ENCODE results near the gene VPS11. TPM values are rescaled to one million over a fixed set of nuclear protein-coding genes. Genes with fewer than 3 reads are reported as not detected.
A peak's percentile ranks its signal among the peaks of the same experiment; 100 is the strongest.

VPS11 gene
- total and polyA plus RNA-seq, 10 of the 15 experiments (the other 5 are each of a cell fraction or from before 2014, with no cell fraction given), result 15.8 to 26.4 (median 24.5) TPM

DNA sequence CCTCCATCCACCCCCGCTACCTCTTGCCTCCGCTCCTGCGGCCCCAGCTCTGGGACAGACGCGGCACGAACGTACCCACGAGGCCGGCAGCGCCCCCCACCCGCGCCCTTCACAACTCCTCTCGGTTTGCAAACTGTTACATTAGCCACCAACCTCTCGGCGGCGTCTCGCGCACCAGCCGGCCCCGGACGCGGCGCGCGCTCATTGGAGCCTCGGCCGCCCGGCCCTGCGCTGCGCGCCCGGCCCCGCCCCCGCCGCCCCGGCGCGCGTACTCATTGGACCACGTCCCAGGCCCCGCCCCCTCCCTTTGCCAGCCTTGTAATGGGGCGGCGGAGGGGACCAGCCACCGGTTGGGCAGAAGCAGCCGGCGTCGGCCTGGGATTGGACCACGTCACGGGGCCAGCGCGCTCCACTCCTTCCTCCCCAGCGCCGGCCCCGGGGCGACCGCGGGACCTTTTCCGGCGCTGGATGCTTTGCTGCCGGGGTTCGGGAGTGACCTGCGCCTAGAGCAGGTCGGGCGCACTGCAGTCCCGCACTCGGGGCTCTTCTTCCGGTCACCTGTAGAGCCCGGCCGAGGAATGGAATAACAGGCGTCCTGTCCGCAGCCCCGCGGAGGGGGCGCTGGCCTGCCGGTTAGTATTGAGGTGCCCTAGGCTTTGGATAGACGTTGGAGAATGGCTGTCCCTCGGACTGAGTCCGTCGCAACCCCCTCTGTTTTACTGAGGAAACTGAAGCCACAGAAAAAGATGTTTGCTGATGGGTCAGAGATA is 10.4 kb upstream of the VPS11 start, which contains the start of gene HYOU1 (continued):
- peak; percentile 17; the same call in 1 of the 2 replicates for TF ChIP-seq SIN3A (IDR thresholded peaks at IDR 0.05; ENCODE audit: low read depth, low read length)
- no peak; the same call in 1 of the 2 replicates for TF ChIP-seq POLR2AphosphoS2 (IDR thresholded peaks at IDR 0.05; ENCODE audit: low read depth, low read length)
- no peak for TF ChIP-seq MYC (IDR thresholded peaks at IDR 0.05; ENCODE audit: insufficient read depth, insufficient read length, insufficient replicate concordance, low read length, severe bottlenecking)
- 0 out of 2 replicates have a peak, but pooled peaks have one; percentile 33 for TF ChIP-seq IRF3 (IDR thresholded peaks at IDR 0.05)
- peak; percentile 52 for TF ChIP-seq SMAD5 (IDR thresholded peaks at IDR 0.05; ENCODE audit: low read depth)
- TF ChIP-seq FOXM1 (IDR thresholded peaks at IDR 0.05; ENCODE audit: low read depth, low read length), result no peak
- 0 out of 2 replicates have a peak, but pooled peaks have one; percentile 4 for TF ChIP-seq NR2C1 (IDR thresholded peaks at IDR 0.05)
- TF ChIP-seq CBFB (IDR thresholded peaks at IDR 0.05; ENCODE audit: low read depth), result peak; percentile 63; the same call in 1 of the 2 replicates
- no peak for TF ChIP-seq YBX1 (IDR thresholded peaks at IDR 0.05)
- no peak for TF ChIP-seq REST (IDR thresholded peaks at IDR 0.05; ENCODE audit: low read depth, low read length)
- peak; percentile 66 for TF ChIP-seq SP1 (IDR thresholded peaks at IDR 0.05; ENCODE audit: low read depth, low read length)
- TF ChIP-seq, protein P1, sequence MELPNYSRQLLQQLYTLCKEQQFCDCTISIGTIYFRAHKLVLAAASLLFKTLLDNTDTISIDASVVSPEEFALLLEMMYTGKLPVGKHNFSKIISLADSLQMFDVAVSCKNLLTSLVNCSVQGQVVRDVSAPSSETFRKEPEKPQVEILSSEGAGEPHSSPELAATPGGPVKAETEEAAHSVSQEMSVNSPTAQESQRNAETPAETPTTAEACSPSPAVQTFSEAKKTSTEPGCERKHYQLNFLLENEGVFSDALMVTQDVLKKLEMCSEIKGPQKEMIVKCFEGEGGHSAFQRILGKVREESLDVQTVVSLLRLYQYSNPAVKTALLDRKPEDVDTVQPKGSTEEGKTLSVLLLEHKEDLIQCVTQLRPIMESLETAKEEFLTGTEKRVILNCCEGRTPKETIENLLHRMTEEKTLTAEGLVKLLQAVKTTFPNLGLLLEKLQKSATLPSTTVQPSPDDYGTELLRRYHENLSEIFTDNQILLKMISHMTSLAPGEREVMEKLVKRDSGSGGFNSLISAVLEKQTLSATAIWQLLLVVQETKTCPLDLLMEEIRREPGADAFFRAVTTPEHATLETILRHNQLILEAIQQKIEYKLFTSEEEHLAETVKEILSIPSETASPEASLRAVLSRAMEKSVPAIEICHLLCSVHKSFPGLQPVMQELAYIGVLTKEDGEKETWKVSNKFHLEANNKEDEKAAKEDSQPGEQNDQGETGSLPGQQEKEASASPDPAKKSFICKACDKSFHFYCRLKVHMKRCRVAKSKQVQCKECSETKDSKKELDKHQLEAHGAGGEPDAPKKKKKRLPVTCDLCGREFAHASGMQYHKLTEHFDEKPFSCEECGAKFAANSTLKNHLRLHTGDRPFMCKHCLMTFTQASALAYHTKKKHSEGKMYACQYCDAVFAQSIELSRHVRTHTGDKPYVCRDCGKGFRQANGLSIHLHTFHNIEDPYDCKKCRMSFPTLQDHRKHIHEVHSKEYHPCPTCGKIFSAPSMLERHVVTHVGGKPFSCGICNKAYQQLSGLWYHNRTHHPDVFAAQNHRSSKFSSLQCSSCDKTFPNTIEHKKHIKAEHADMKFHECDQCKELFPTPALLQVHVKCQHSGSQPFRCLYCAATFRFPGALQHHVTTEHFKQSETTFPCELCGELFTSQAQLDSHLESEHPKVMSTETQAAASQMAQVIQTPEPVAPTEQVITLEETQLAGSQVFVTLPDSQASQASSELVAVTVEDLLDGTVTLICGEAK (IDR thresholded peaks at IDR 0.05; ENCODE audit: borderline replicate concordance), result peak; percentile 57; the same call in 1 of the 2 replicates
- peak in 1 of 2 experiments; percentile 74; a peak in 2 of 4 replicates for TF ChIP-seq BHLHE40 (IDR thresholded peaks at IDR 0.05; ENCODE audit: borderline replicate concordance in 1 of 2, low read depth in 2 of 2, low read length in 1 of 2)
- peak; percentile 87 for TF ChIP-seq PML (IDR thresholded peaks at IDR 0.05; ENCODE audit: low read length)
- TF ChIP-seq CHD2 (IDR thresholded peaks at IDR 0.05; ENCODE audit: borderline replicate concordance, low read depth, low read length), result peak; percentile 78
- 0 out of 2 replicates have a peak, but pooled peaks have one; percentile 14 for TF ChIP-seq YY1 (IDR thresholded peaks at IDR 0.05; ENCODE audit: low read depth, low read length)
- TF ChIP-seq RFX5 (IDR thresholded peaks at IDR 0.05; ENCODE audit: low read depth, low read length), result peak; percentile 76

Measured in GM12878 (cell line).